Inflammatory macrophage treated with lipopolysaccharide for 4 hours (primary cell): ENCODE results near the gene SMAD6.
A peak's percentile ranks its signal among the peaks of the same experiment; 100 is the strongest.

Experiments
- DNase-seq: peaks from one replicate; pipeline ENCODE4 v3.0.0-alpha.2; 2020

Gene SMAD6

GRCh38 chr15:66801266-66801665 lies 99.2 kb downstream of the SMAD6 start:
- DNase-seq: no peak

DNA sequence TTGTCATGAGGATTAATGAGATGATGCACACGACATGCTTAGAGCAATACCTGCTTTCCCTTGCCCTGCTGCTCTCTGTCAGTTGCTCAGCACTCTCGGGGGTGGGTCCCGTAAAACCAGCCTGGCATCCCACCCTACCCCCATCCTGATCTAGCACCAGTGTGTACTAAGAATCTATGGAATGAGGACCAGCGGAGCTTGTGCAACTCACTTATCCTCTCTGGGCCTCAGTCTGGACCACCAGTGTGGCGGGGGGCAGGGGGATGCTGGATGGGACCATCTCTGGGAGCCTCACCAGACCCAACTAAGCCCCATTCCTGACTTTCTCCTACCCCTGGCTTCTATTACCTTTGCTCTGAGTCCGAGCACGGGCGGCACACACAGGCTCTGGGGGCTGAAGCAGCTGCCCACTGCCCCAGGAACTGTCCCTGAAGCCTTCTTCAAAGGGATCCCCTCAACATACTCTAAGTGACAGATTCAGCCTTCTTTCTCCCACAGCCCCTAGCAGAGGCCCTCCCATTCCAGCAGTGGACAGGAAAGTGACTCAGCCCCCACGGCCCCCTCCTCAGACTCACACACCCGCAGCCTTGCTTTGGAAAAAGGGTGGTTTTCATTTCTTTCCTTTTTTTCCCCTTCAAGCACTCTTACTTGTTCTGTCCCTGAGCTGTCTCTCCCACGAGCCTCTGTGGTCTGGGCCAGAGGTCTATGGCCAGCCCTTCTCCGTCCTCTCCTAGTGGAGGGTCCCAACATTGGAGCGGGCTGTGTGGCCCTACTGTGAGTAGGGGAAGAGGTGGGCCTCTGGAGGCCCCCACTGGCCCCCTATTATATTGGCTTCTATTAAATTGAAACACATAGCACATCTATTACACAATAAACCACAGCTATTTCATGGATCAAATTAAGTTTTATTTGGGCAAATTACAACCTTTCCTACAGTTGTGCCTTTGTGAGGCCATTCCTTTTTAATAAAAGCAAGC lies 100.3 kb downstream of the SMAD6 start:
- no peak for DNase-seq

GRCh38 chr15:66803182-66803729 lies 101.2 kb downstream of the SMAD6 start:
- peak; percentile 79 for DNase-seq

DNA sequence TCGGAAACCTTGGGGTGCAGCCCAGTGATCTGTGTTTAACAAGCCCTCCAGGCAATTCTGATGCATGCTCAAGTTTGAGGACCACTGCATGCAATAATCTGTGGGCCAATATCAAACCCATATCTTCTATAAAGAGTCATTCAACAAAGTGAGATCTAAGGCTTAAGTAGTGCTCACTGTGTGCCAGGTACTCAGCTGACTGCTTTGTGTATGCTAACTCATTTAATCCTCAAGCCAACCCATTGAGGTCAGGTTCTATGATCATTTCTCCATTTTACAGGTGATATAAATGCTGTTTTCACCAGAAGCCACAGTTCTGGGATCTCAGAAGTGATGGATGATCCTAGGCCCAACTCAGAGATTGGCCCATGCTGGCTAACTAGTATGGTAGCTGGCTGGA lies 101.7 kb downstream of the SMAD6 start:
- DNase-seq: no peak

DNA sequence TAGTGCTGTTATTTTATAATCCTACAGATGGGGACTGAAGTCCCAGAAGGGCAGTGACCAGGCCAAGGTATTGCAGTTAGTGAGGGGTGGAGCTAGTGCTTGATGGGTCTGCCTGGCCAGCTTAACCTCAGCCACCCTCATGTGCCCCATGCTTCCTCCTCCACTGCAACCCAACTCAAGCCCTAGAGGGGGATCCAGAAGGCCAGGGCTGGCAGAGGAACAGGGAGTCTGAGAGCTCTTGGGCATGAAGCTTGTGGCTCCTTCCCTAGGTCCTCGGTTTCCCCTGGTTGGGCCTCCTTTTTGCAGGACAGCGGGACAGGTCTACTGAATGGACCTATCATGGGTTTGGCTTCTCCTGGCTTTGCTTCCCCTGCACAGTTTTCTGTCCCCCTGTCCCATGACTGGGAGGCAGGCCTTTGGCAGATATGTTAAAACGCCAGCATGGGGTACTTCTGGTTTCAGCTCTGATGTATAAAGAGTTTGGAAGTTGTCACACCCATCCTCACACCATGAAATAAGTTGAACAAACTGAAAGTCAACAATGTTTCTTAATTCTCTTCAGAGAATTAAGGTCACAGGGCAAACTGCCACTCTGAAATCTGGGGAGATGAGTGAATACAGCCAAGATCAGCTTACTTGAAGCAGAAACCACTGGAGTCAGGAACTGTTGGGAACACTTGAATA lies 103.3 kb downstream of the SMAD6 start:
- peak; percentile 68 for DNase-seq

- DNase-seq: no peak
Observed at GRCh38 chr15:66808181-66808824, 106.3 kb downstream of the SMAD6 start.

DNA sequence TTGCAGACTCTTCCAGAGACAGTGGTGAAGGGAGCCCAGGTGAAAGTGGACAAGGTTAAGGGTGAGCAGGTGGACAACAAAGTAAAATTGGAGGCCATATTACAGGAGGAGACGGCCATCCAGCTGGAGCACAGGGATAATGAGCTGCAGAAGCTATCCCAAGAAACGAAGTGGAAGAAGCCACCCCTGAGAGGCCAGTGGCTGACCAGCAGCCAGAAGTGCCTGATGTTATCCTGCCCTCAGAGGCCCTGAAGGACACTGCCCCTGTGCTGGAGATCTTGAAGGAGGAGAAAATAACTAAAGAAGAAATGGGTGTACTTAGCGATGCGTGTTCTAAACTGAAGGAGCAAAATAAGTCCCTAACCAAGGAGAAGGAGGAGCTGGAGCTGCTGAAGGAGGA lies 107.6 kb downstream of the SMAD6 start:
- no peak for DNase-seq

DNA sequence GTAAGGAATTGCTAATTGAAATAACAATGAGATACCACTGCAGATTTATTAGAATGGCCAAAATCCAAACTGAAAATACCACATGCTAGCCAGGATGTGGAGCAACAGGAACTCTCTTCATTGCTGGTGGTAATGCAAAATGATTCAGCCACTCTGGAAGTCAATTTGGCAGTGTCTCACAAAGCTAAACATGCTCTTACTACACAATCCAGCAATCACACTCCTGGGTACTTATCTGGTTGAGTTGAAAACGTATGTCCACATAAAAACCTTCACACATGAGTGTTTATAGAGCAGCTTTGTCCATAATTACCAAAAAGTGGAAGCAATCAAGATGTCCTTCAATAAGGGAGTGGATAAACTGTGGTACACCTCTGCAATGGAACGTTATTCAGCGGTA lies 113.3 kb downstream of the SMAD6 start:
- DNase-seq: peak; percentile 35

- no peak for DNase-seq
Observed at GRCh38 chr15:66816201-66816600, 114.2 kb downstream of the SMAD6 start.

DNA sequence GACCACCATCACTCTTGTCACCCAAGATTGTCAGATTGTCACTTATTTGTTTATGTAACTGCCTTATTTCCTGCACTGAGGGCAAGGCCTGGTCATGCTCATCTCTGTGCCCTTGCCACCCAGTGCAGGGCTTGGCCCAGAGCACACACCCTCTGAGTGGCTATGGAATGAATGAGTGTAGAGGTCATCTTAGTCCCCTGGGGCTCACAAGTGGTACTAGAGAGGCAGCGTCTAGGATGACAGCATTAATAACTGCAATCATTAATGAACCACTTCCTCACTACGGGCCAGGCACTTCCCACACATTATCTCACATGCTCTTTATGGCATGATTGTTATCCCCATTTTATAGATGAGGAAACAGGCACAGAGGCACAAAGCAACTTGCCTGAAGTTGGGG lies 117.0 kb downstream of the SMAD6 start:
- peak; percentile 93 for DNase-seq

DNA sequence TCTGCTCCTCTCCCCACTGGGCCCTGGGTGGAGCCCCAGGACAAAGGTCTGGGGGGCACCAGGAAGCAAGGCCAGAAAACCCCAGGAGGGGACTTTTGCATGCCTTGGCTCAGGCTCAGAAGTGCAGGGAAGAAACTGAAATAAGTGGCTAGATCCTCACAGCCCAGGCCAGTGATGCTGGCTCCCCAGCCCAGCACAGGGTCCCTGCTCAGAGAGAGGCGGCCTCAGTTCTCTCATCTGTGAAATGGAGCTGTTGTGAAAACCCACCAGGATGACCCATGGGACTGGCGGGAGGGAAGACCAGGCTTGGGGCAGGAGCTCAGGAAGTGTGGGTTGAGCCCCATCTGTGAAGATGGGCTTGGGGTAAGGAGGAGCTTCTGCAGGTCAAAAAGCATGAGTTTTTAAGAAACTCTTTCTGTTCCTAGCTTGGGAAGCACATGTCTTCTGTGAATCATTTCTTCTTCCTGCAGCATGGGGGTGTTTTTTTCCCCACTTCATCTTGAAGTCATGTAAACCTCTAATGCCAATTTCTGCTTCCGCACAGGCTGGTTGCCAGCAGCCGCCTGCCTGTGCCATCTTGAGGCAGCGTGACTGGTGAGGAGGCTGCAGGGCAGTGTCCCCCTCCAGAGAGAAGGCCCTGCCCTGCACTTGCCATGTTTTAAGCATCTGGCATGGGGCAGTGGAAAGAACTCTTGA lies 118.6 kb downstream of the SMAD6 start:
- peak; percentile 47 for DNase-seq

DNA sequence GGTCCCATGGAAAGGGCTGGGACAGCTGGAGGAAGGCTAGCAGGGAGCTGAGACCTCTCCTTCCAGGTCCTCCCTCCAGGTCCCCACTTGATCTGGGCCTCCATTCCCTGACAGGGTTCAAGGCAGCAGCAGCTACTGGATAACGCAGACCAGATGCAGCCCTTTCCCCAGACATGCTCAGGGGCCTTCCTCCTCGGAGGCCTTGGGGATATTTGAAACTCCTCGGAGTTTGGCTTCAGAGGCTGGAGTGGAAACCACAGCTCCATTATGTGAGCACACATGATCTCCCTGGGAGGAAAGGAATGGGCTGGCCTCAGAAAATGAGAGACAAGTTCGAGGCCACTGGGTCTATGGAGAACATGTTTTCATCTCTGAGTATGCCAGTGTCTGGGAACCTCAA lies 119.3 kb downstream of the SMAD6 start:
- DNase-seq: no peak

- no peak for DNase-seq
Observed at GRCh38 chr15:66822114-66822513, 120.1 kb downstream of the SMAD6 start.

GRCh38 chr15:66822576-66822975 lies 120.5 kb downstream of the SMAD6 start:
- DNase-seq: no peak

GRCh38 chr15:66823601-66824000 lies 121.6 kb downstream of the SMAD6 start:
- no peak for DNase-seq

DNA sequence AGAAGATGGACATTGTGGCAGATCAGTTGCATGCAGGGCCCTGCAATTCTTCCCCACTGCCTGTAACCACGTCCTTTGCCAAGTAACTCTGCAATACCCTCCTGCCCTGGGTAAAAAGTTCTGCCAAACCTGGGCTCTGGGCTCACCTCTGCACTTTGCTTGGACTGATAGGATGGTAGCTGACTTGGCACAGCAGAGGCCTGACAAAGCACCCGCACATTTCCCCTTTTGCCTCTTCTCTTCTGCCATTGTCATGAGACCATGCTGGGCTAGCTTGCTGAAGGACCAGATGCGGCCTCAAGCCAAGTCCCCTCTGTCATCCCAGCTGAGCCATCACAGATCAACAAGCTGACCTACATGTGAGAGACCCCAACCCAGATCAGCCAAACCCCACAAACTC lies 122.4 kb downstream of the SMAD6 start:
- no peak for DNase-seq

- no peak for DNase-seq
Observed at GRCh38 chr15:66825139-66825538, 123.1 kb downstream of the SMAD6 start.

DNA sequence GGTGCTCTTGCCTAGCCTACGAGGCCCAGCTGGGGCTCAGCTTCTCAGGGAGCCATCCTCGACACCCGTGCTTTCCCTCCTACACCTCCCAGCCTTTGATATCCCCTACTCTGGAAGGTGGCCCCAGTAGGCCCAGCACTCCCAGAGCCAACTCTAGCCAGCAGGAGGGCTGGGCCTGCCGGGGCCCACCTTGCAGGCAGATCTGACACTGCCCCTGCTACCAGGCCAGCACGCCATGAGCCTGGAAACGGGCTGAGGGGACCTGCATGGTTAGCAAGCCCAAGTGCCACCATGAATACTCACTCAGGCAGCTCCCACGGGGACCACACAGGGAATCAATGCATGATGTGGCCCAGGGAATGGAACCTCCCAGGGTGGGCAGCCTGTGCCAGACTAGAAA lies 123.7 kb downstream of the SMAD6 start:
- DNase-seq: no peak

- no peak for DNase-seq
Observed at GRCh38 chr15:66826507-66826906, 124.5 kb downstream of the SMAD6 start.

DNA sequence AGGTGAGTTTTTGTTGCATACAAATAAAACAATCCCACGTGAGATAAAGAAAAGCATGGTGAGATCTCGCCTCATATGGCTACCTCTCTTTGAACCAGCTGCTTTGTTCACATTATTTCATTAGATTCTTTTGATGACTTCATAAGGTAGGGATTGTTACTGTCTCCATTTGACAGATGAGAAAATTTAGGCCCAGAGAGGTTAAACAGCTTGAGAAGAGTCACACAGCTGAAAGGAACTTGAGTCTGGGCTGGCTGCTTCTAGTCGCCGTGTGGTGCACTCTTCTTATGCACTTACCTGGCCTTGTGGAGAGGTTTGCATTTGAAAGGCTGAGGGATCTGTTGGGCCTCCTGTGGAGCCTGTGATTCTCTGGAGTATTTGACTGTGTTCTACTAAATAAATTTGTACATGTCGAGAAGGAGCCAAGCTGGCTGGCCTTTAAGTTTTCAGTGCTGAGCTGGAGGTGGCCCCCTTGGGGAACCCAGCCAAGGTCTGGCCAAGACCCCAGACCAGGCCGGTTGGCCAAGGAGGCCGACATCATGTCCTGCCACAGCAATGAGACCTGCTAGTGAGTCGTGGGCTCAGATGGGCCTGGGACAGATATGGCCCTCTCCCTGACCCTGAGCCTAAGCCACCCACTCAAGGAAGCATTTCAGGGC lies 125.1 kb downstream of the SMAD6 start:
- no peak for DNase-seq

- no peak for DNase-seq
Observed at GRCh38 chr15:66827698-66828055, 125.6 kb downstream of the SMAD6 start.
